SK-N-SH (cell line): ENCODE results near the gene PORCN. TPM values are rescaled to one million over a fixed set of nuclear protein-coding genes. Genes with fewer than 3 reads are reported as not detected.

ENCODE experiments used
- CTCF ChIA-PET: fragments of 300-600, 350-600 bp; formaldehyde crosslinking; extraction: SDS; loops from one replicate; lab custom pipeline; 2021; lab: Yijun Ruan, JAX
- POLR2A ChIA-PET: fragments of 350-600 bp; sonication (Branson Sonifier 250); formaldehyde crosslinking; extraction: SDS; loops from one replicate; lab custom pipeline; 2020; ENCODE audit warnings: antibody characterized with exemption, inconsistent platforms; lab: Yijun Ruan, JAX
- DNase-seq: peaks from one replicate; pipeline ENCODE4 v3.0.0; 2012
- H2AFZ ChIP-seq: fragments of 200-600 bp; sonication (generic); 2 replicates; pipeline ENCODE4 v1.8.1; 2016; ENCODE audit warnings: antibody characterized with exemption, mild to moderate bottlenecking, low read depth
- H3F3A ChIP-seq: fragments of 200-600 bp; sonication (generic); replicated peaks from 2 replicates; pipeline ENCODE3; 2016; ENCODE audit warnings: antibody characterized with exemption, mild to moderate bottlenecking; ENCODE audit not compliant: insufficient read depth
- H3K27ac ChIP-seq, 2 experiments: fragments of 200-500 bp in 1 of 2; fragments of 200-600 bp in 1 of 2; sonication (Bioruptor generic) in 1 of 2; sonication (generic), shearing (Covaris generic) in 1 of 2; 2 replicates each; pipeline versions ENCODE4 v1.5.1 to v1.6.1; 2014 to 2016; ENCODE audit warnings: low read depth in 2 of 2, inconsistent platforms in 1 of 2, low read length in 1 of 2, mild to moderate bottlenecking in 1 of 2, mixed read lengths in 1 of 2
- H3K27me3 ChIP-seq: fragments of 200-600 bp; sonication (generic), shearing (Covaris generic); 2 replicates; pipeline ENCODE4 v1.6.1; 2016; ENCODE audit warnings: mixed run types; ENCODE audit not compliant: insufficient read depth
- H3K36me3 ChIP-seq, 2 experiments: fragments of 200-500 bp in 1 of 2; fragments of 200-600 bp in 1 of 2; sonication (Bioruptor generic) in 1 of 2; sonication (generic) in 1 of 2; replicated peaks in 1 of 2; 2 replicates each; pipeline versions ENCODE3 to v1.5.1; 2014 to 2016; ENCODE audit warnings: low read length in 1 of 2, mild to moderate bottlenecking in 1 of 2; ENCODE audit not compliant: insufficient read depth in 2 of 2, control insufficient read depth in 1 of 2
- H3K4me1 ChIP-seq, 2 experiments: fragments of 200-500 bp in 1 of 2; fragments of 200-600 bp in 1 of 2; sonication (Bioruptor generic) in 1 of 2; sonication (generic), shearing (Covaris generic) in 1 of 2; 2 replicates each; pipeline versions ENCODE4 v1.5.1 to v1.6.1; 2014 to 2016; ENCODE audit warnings: low read depth in 1 of 2, low read length in 1 of 2, mixed run types in 1 of 2; ENCODE audit not compliant: insufficient read depth in 2 of 2, control insufficient read depth in 1 of 2
- H3K4me2 ChIP-seq: fragments of 200-600 bp; sonication (generic), shearing (Covaris generic); 2 replicates; pipeline ENCODE4 v1.6.1; 2017; ENCODE audit warnings: mixed run types
- H3K4me3 ChIP-seq, 2 experiments: fragments of 200-500 bp in 1 of 2; fragments of 200-600 bp in 1 of 2; sonication (Bioruptor generic) in 1 of 2; sonication (generic), shearing (Covaris generic) in 1 of 2; 2 replicates each; pipeline versions ENCODE4 v1.5.1 to v1.8.1; 2014 to 2016; ENCODE audit warnings: low read depth in 2 of 2, inconsistent platforms in 1 of 2, low read length in 1 of 2, mild to moderate bottlenecking in 1 of 2, mixed read lengths in 1 of 2, moderate library complexity in 1 of 2
- H3K79me2 ChIP-seq: fragments of 200-600 bp; sonication (generic); 2 replicates; pipeline ENCODE4 v1.8.1; 2017; ENCODE audit warnings: mild to moderate bottlenecking; ENCODE audit not compliant: insufficient read depth
- H3K9ac ChIP-seq: fragments of 200-600 bp; sonication (generic); 2 replicates; pipeline ENCODE4 v1.6.1; 2017; ENCODE audit warnings: mixed run types
- H3K9me2 ChIP-seq: fragments of 200-600 bp; sonication (generic); 2 replicates; pipeline ENCODE4 v1.6.1; 2017; ENCODE audit warnings: mixed run types
- H3K9me3 ChIP-seq: fragments of 200-600 bp; sonication (generic); 2 replicates; pipeline ENCODE4 v1.6.1; 2017; ENCODE audit warnings: mixed run types, mild to moderate bottlenecking, moderate library complexity
- H4K20me1 ChIP-seq: fragments of 200-600 bp; sonication (generic); 2 replicates; pipeline ENCODE4 v1.6.1; 2017; ENCODE audit warnings: mild to moderate bottlenecking, mixed run types; ENCODE audit not compliant: insufficient read depth
- CTCF ChIP-seq: fragments of 200-600 bp; sonication (generic); IDR thresholded peaks from 2 replicates; pipeline ENCODE4 v1.6.1; 2017; ENCODE audit warnings: antibody characterized with exemption, mild to moderate bottlenecking, moderate library complexity
- FOSL2 ChIP-seq: IDR thresholded peaks from 2 replicates; pipeline ENCODE4 v1.4.0; 2012; ENCODE audit warnings: low read depth, mild to moderate bottlenecking, moderate library complexity, borderline replicate concordance
- FOXJ3 ChIP-seq: sonication (generic); formaldehyde crosslinking; IDR thresholded peaks from 2 replicates; pipeline ENCODE4 v1.5.1; 2020; ENCODE audit warnings: mild to moderate bottlenecking, missing genetic modification reagents
- GABPA ChIP-seq: IDR thresholded peaks from 2 replicates; pipeline ENCODE4 v1.4.0; 2012; ENCODE audit warnings: low read depth, mild to moderate bottlenecking
- IRF3 ChIP-seq: fragments of 150-350 bp; IDR thresholded peaks from 2 replicates; pipeline ENCODE4 v1.6.1; 2016; ENCODE audit warnings: mild to moderate bottlenecking, low read depth, low read length
- JUND ChIP-seq: IDR thresholded peaks from 2 replicates; pipeline ENCODE4 v1.4.0; 2012
- MAX ChIP-seq: IDR thresholded peaks from 2 replicates; pipeline ENCODE4 v1.4.0; 2012; ENCODE audit warnings: low read depth
- MXI1 ChIP-seq: IDR thresholded peaks from 2 replicates; pipeline ENCODE4 v1.6.1; 2012; ENCODE audit warnings: mild to moderate bottlenecking, low read depth, low read length, improper control_type of control experiment
- RAD21 ChIP-seq: IDR thresholded peaks from 2 replicates; pipeline ENCODE4 v1.6.1; 2012; ENCODE audit warnings: mild to moderate bottlenecking, low read length
- RCOR1 ChIP-seq: fragments of 150-350 bp; IDR thresholded peaks from 2 replicates; pipeline ENCODE4 v1.6.1; 2017; ENCODE audit warnings: antibody characterized with exemption, low read length
- SMC3 ChIP-seq: IDR thresholded peaks from 2 replicates; pipeline ENCODE4 v1.6.1; 2012; ENCODE audit warnings: low read depth, low read length, improper control_type of control experiment
- TEAD4 ChIP-seq: IDR thresholded peaks from 2 replicates; pipeline ENCODE4 v1.4.0; 2012; ENCODE audit warnings: mild to moderate bottlenecking, borderline replicate concordance; ENCODE audit not compliant: insufficient read depth
- USF1 ChIP-seq: IDR thresholded peaks from 2 replicates; pipeline ENCODE4 v1.4.0; 2012; ENCODE audit warnings: low read depth, borderline replicate concordance
- USF2 ChIP-seq: fragments of 150-350 bp; IDR thresholded peaks from 2 replicates; pipeline ENCODE4 v1.6.1; 2017; ENCODE audit warnings: antibody characterized with exemption, low read length, low read depth, borderline replicate concordance
- YY1 ChIP-seq: IDR thresholded peaks from 2 replicates; pipeline ENCODE4 v1.4.0; 2012; ENCODE audit warnings: low read depth, mild to moderate bottlenecking
- WGBS: methylation state at CpG from one replicate; pipeline ENCODE4 v1.1.6; 2017; ENCODE audit warnings: low lambda C conversion rate; 5-methylcytosine and 5-hydroxymethylcytosine counted together
- polyA plus RNA-seq, 3 experiments: library from polyadenylated mRNA; depleted of rRNA; stranded (reverse); fragments of >200 nt; gene quantifications; 2 replicates each; pipeline ENCODE4 v1.2.3, GENCODE V29; 2012

PORCN gene
- polyA plus RNA-seq, 1 of the 3 experiments (the other 2 are of a cell fraction), result 11.0 TPM

GRCh38 chrX:48493890-48494364, 14.9 kb upstream of the PORCN start:
- ChIA-PET POLR2A (no interaction called here), CTCF (interaction anchor here (0.7 to 2.0 kb wide), 4 partner anchors 11 to 411 kb away, joined by 3 to 6 read pairs (median 4); no protein-coding TSS in a partner anchor)
- Histone ChIP-seq H3K4me1 (no peaks in the 10 kb centered on the region), H3K9ac (no peak overlapping the region), H3K4me3 (no peak overlapping the region), H3K36me3 (no peaks in the 10 kb centered on the region), H3K9me3 (no peaks in the 10 kb centered on the region), H2AFZ (no peak overlapping the region), H3K79me2 (no peaks in the 10 kb centered on the region), H4K20me1 (no peaks in the 10 kb centered on the region), H3F3A (no peaks in the 10 kb centered on the region), H3K27ac (no peak overlapping the region), H3K4me2 (no peak overlapping the region), H3K27me3 (no peaks in the 10 kb centered on the region), H3K9me2 (no peaks in the 10 kb centered on the region)
- no peak for DNase-seq
- WGBS, result 32% methylated on average over 9 of the region's 10 CpGs
- TF ChIP-seq USF2 (no peak), CTCF (peak; percentile 50), FOXJ3 (no peak), RAD21 (peak; percentile 58), TEAD4 (no peak), IRF3 (no peak), RCOR1 (no peak)
- TF ChIP-seq, all 33 proteins: peak for 2

GRCh38 chrX:48496660-48497059, 12.1 kb upstream of the PORCN start:
- POLR2A ChIA-PET, result interaction anchor here (0.6 kb wide), 1 partner anchor 555 kb away, joined by 4 read pairs; no protein-coding TSS in a partner anchor
- no peak for TF ChIP-seq CTCF
- no peak for TF ChIP-seq YY1
- TF ChIP-seq SMC3, result no peak
- TF ChIP-seq IRF3, result no peak
- no peak for TF ChIP-seq GABPA
- TF ChIP-seq TEAD4, result no peak
- no peak for TF ChIP-seq FOSL2
- no peak for TF ChIP-seq RAD21
- no peak; the same call in 1 of the 2 replicates for TF ChIP-seq USF1
- TF ChIP-seq MAX, result no peak
- no peak for TF ChIP-seq JUND
- no peak for TF ChIP-seq MXI1

More at GRCh38 chrX:48496660-48497059, 12.1 kb upstream of the PORCN start:
- WGBS, result 58% methylated on average over 4 of the region's 4 CpGs
- no peak overlapping the region for H3K27ac ChIP-seq
- DNase-seq, result no peak
- no peaks in the 10 kb centered on the region for H4K20me1 ChIP-seq
- H3K79me2 ChIP-seq, result no peaks in the 10 kb centered on the region
- no peak overlapping the region for H3K4me2 ChIP-seq
- no peak overlapping the region for H2AFZ ChIP-seq
- no peaks in the 10 kb centered on the region; the same call in 1 of the 2 replicates for H3K27me3 ChIP-seq
- H3K4me3 ChIP-seq, result no peak overlapping the region
- H3K4me1 ChIP-seq, result no peaks in the 10 kb centered on the region
- H3K9ac ChIP-seq, result no peak overlapping the region
- H3F3A ChIP-seq, result no peaks in the 10 kb centered on the region
- no peaks in the 10 kb centered on the region for H3K9me3 ChIP-seq
- no peaks in the 10 kb centered on the region for H3K36me3 ChIP-seq
- CTCF ChIA-PET, result interaction anchor here (0.6 to 1.5 kb wide), 2 partner anchors 14 to 30 kb away, joined by 3 to 5 read pairs; no protein-coding TSS in a partner anchor
- H3K9me2 ChIP-seq, result no peaks in the 10 kb centered on the region
